GM12892 (cell line): ENCODE measurements around the gene ELMO3.

Source experiments
- DNase-seq: peaks from one replicate; pipeline ENCODE4 v3.0.0; 2011; ENCODE audit not compliant: insufficient read length
- FAIRE-seq: peaks from 2 replicates; lab custom pipeline; 2011; peaks lifted over from hg19 to GRCh38; lab: Jason Lieb, UNC
- POLR2A ChIP-seq: IDR thresholded peaks from 2 replicates; pipeline ENCODE4 v1.6.1; 2011; ENCODE audit warnings: low read depth, low read length, control low read depth
- POLR2AphosphoS5 ChIP-seq: IDR thresholded peaks from 2 replicates; pipeline ENCODE4 v1.6.1; 2011; ENCODE audit warnings: low read depth, low read length, control low read depth
- TAF1 ChIP-seq: IDR thresholded peaks from 2 replicates; pipeline ENCODE4 v1.6.1; 2011; ENCODE audit warnings: low read depth, mild to moderate bottlenecking, control low read depth, low read length, borderline replicate concordance

Gene ELMO3

DNA sequence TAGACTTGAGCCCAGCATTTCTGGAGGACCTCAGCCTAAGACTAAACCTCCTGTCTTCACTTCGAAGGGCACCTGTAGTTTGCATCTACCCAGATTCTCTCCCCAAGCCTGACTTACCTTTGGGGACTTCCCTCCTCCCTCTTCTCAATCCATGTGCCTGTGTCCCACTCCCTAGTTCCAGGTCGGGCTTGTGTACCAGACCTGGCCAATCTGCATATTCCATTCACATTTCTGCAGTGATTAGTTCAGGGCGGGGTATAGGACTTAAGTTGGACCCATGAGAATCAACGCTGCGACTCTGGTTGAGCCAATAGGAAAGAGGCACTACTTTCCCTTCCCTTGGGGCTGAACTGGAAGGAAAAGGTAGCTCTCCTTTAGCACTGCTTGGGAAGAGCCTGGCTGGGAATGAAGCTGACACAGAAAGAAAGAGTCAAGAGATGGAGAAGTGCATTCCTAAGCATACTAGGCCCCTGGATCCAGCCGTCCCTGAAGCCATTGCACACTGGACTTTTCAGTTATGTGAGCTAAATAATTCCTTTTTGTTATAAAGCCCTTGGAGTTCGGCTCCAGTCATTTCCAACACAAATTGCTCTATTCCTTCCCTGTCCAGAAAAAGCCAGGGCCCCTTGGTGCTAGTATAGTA lies 41.7 kb upstream of the ELMO3 start:
- DNase-seq (no peak), FAIRE-seq (no peak)
- TF ChIP-seq TAF1 (no peak), POLR2AphosphoS5 (no peak), POLR2A (no peak)

DNA sequence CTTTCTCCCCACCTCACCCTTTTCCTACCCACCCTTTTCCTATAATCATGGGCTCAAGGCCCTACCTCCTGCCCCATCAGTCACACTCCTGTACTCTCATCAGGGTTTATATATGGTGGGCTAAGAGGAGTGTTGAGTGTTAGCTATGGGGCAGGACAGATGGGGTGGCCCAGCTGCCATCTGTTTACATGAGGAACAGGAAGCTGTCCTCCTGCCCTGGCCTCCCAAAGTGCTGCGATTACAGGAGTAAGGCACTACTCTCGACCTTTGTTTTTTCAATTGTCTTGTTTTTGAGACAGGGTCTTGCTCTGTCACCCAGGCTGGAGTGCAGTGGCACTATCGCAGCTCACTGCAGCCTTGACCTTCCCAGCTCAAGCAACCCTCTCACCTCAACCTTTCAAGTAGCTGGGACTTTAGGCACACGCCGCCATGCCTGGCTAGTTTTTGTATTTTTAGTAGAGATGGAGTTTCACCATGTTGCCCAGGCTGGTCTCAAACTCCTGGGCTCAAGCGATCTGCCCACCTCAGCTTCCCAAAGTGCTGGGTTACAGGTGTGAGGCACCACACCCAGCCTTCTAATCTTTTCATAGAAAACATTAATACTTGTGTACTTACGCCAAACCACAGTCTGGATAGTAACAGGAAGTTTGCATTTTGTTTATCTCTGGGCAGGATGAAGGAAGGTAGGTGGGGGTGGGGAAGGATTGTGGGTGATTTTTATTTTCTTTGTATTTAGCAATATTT lies 40.9 kb upstream of the ELMO3 start:
- no peak for FAIRE-seq
- no peak for DNase-seq
- TF ChIP-seq POLR2AphosphoS5 (no peak), TAF1 (no peak), POLR2A (no peak)

DNA sequence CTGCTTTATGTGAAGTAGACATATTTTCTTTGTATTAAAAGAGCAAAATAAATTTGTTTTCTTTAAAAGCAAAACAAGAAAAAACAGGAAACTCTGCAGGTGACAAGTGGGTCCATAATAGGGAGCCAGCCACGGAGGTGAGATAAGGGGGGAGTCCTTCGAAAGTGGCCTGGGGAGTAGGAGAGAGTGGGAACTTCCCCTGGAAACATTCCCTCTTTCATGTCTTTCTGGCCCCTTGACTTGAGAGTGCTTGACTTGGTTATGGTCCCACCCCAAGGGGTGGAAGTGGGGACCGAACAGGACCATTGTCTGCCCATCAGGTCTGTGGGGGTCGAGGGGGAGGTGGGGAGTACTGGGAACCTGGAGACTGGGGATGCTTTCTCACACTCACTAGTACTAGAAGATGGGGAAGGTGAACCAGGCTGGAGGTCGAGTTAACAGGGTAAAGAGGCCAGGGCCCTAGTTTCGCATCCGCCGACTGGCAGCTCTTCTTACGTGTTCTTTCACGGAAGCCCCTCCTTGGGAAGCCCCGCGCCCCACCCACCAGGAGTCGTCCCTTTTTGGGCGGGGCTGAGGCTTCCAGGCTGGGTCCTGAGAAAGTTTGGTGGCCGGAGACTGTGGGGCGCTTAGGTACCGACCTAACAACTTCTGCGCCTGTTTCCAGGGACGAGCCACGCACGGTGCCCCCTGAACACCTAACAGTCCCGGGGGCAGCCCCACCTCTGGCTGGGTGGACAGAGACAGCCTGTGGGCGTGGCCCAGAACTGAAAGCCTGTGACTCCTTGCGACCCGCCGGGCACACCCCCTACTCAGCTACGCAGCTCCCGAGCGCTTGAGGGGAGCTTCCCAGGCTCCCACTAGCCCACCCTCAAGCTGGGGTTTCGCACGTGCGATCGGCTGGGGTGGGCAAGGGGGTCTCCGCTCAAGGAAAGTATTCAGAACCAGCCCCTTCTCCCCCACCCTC lies 40.0 kb upstream of the ELMO3 start:
- FAIRE-seq (peak; percentile 80), DNase-seq (no peak)
- TF ChIP-seq TAF1 = no peak
- TF ChIP-seq POLR2A = 0 out of 2 replicates have a peak, but pooled peaks have one; percentile 46
- TF ChIP-seq POLR2AphosphoS5 = peak; percentile 33; the same call in 1 of the 2 replicates

DNA sequence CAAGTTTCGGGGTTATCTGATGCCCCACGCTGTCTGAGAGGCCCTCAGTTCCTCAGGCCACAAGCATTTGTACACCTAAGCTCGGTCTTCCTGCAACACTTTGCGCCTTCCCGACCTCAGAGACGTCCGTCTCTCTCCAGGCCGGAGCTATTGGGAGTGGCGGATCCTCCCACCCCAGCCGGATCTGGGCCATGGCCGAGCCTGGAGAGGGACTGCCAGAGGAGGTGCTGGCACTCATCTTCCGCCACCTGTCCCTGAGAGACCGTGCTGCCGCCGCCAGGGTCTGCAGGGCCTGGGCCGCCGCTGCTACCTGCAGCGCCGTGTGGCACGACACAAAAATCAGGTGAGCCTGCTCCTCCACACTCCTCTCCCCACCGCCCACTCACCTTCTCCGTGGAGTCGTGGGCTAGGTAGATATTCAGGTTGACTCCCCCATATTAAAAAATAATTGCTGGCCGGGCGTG lies 37.3 kb upstream of the ELMO3 start:
- DNase-seq (no peak), FAIRE-seq (no peak)
- TF ChIP-seq TAF1 (no peak), POLR2AphosphoS5 (no peak), POLR2A (no peak)

DNA sequence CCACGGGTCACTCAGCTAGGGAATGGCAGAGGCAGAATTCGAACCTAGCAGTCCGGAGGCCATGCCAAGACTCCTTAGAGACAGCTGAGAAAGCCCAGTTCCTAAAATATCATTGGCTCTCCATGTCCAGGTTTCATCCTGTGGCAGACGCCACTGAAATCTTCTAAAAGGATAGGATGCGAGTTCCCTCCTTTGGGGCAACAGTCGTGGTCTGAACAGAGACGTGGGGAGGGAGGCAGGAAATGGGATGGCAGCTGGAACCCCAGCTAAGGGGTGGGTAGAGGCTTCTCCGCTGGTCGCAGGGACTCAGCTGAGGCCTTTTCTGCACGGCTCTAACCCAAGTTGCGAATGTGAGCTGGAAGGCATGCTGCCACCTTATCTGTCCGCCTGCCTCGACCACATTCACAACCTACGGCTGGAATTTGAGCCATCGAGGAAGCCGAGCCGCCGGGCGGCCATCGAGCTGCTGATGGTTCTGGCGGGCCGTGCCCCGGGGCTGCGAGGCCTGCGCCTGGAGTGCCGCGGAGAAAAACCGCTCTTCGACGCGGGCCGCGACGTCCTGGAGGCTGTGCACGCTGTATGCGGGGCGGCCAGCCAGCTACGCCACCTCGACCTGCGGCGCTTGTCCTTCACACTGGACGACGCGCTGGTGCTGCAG lies 36.3 kb upstream of the ELMO3 start:
- FAIRE-seq = no peak
- no peak for DNase-seq
- TF ChIP-seq POLR2A (no peak), POLR2AphosphoS5 (no peak), TAF1 (no peak)

DNA sequence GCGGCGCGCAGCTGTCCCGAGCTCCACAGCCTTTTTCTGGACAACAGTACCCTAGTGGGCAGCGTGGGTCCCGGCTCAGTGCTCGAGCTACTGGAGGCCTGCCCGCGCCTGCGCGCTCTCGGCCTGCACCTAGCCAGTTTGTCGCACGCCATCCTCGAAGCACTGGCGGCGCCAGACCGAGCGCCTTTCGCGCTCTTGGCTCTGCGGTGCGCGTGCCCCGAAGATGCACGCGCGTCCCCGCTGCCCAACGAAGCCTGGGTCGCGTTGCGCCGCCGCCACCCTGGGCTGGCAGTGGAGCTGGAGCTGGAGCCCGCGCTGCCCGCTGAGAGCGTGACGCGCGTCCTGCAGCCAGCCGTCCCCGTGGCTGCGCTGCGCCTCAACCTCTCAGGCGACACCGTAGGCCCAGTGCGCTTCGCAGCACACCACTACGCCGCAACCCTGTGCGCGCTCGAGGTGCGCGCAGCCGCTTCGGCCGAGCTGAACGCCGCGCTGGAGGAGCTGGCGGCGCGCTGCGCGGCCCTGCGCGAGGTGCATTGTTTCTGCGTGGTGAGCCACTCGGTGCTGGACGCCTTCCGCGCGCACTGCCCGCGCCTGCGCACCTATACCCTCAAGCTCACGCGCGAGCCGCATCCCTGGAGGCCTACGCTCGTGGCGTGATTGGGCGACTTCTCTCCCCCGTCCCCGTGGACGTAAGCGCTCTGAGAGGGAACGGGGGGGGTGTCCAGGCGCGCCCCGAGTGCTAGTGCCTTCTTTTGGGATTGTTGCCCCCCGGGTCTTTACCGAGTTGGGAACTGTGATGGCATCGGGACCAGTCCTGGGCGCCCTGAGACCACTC lies 35.5 kb upstream of the ELMO3 start:
- TF ChIP-seq POLR2AphosphoS5 (no peak), POLR2A (no peak; the same call in 1 of the 2 replicates), TAF1 (no peak)
- FAIRE-seq = peak; percentile 80
- no peak for DNase-seq

DNA sequence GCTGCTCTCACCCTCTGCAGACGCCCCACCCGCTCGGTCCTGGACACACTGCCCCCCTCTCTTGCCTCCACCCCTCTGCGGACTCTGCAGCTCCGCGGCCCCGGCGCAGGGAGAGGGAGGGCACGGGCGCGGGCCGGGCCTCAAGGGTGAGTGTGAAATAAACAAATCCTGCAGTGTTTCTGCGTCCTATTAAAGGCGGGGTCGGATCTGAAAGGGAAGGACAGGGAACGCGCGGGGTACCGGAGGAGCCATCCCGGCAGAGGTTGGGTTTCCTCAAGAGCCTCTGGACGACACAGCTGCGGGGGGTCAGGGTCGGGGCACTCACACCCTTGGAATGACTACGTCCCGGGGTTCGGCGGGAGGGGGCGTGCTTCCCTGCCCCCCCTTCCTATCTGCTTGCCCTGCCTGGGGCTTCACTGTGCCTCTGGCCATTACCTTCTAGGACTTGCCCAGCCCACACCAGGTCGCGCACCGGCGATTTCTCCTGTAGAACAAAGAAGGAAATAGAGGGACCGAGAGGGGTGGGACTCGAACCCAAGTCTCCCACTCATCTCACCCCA lies 34.9 kb upstream of the ELMO3 start:
- FAIRE-seq = peak; percentile 33
- no peak for DNase-seq
- TF ChIP-seq TAF1 (no peak), POLR2AphosphoS5 (no peak)

DNA sequence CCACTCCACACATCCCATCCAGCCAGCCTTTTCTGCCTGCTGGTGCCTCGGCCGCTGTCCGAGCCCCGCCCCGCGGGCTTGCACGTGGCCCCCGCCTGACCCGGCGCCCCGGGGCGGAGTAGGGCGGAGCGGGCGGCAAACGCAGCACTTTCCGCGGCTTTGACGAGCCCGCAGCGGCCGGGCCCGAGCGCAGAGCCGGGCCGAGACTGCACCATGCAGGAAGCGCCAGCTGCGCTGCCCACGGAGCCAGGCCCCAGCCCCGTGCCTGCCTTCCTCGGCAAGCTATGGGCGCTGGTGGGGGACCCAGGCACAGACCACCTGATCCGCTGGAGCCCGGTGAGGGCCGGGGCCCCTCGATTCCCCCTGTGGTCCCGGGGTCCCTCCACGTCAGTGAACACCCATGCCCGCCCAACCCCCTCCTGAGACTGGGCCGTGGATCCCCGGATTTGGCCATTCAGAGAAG lies 34.3 kb upstream of the ELMO3 start, which contains the start of gene HSF4:
Gene HSF4, plus strand, starts transcription at position 147 of the 463 bp plus-strand sequence. Its CDS starts 67 bp downstream, at position 214.
- FAIRE-seq (peak; percentile 46), DNase-seq (no peak)
- TF ChIP-seq POLR2A (no peak), TAF1 (no peak), POLR2AphosphoS5 (no peak)

DNA sequence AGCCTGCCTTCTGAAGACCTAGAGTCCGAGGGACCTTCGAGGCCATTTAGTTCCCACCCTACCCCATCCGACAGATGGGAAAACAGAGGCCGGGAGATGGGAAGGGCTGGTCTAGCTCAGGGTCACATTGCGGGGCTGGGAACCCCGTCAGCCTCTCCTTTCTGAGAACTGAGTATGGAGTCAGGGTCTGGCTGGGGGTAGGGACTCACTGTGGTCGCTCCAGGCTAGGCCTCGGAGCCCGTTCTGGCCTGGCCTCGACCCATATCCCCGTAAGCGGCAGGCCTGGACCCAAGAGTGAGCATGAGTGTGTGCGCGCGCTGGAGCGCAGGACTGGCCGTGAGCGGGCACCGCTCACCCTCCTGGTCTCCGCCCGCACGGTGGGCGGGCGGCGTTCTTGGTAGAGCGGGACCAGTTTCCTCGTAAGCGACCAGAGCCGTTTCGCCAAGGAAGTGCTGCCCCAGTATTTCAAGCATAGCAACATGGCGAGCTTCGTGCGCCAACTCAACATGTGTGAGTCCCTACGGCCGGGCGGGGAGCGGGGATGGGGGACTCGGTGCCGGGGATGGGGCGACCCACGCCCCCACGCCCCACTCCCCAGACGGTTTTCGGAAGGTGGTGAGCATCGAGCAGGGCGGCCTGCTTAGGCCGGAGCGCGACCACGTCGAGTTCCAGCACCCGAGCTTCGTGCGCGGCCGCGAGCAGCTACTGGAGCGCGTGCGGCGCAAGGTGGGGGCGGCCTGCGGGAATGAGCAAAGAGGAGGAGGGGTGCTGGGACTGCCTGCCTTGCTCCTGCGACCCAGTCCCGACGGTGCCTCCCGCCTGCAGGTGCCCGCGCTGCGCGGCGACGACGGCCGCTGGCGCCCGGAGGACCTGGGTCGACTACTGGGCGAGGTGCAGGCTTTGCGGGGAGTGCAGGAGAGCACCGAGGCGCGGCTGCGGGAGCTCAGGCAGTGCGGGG lies 33.5 kb upstream of the ELMO3 start:
- TF ChIP-seq POLR2AphosphoS5 (no peak), TAF1 (no peak), POLR2A (no peak)
- peak; percentile 75 for FAIRE-seq

More for the DNA sequence above, 33.5 kb upstream of the ELMO3 start:
- DNase-seq = no peak
